ENCODE measurements around the gene HTRA1.

Gene HTRA1

DNA sequence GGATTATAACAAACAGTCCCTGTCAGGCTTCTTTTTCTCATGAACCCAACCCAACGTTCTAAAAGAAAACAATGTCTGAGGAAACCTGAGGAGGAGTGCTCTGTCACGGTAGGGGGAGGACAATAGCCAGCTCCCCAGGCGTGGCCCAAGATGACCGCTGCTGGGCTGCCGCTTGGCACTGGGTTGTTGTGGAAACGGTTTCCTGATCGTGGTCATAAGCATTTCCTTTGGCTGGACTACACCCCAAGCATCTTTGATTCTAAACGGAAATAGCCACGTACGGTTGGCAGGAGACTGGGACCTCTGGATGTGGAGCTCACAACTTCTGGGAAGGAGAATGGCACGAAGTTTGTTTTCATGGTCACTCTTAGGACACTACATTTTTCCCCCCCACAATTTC is 68.8 kb downstream of the HTRA1 start:
- no peaks in the 10 kb centered on the region for H3K4me1 ChIP-seq (ENCODE audit: insufficient read depth, low read length)

DNA sequence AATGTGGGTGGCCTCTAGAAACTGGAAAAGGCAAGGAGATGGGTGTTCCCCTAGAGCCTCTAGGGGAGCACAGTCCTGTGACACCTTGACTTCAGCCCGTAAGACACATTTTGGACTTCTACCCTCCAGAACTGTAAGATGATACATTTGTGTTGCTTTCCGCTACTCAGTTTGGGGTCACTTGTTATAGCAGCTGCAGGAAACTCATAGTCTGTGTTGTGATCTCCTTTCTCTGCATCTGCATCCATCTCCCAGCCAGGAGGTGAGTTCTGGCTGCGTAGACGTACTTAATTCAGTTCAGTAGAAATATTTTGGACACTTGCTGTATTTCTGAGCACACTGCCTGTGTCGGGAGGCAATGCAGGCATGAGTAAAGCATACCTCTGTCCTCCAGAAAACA is 69.9 kb downstream of the HTRA1 start:
- Histone ChIP-seq H3K36me3 (ENCODE audit: insufficient read depth, low read depth, low read length) (no peaks in the 10 kb centered on the region), H3K4me1 (ENCODE audit: insufficient read depth, low read length) (no peaks in the 10 kb centered on the region), H3K4me3 (ENCODE audit: low read length) (no peak overlapping the region), H3K9ac (ENCODE audit: low read depth, low read length) (no peak overlapping the region), H3K9me3 (ENCODE audit: insufficient read depth, low read depth, low read length) (no peaks in the 10 kb centered on the region; the same call in 1 of the 2 replicates), H3K27me3 (ENCODE audit: insufficient read depth, low read length) (no peaks in the 10 kb centered on the region), H3K27ac (ENCODE audit: low read length) (no peak overlapping the region)

More for the DNA sequence above, 68.8 kb downstream of the HTRA1 start:
- no peaks in the 10 kb centered on the region for H3K27me3 ChIP-seq (ENCODE audit: insufficient read depth, low read length)
- H3K36me3 ChIP-seq (ENCODE audit: insufficient read depth, low read depth, low read length), result no peaks in the 10 kb centered on the region
- no peaks in the 10 kb centered on the region; the same call in 1 of the 2 replicates for H3K9me3 ChIP-seq (ENCODE audit: insufficient read depth, low read depth, low read length)
- H3K9ac ChIP-seq (ENCODE audit: low read depth, low read length), result no peak overlapping the region
- no peak overlapping the region for H3K27ac ChIP-seq (ENCODE audit: low read length)
- no peak overlapping the region for H3K4me3 ChIP-seq (ENCODE audit: low read length)

DNA sequence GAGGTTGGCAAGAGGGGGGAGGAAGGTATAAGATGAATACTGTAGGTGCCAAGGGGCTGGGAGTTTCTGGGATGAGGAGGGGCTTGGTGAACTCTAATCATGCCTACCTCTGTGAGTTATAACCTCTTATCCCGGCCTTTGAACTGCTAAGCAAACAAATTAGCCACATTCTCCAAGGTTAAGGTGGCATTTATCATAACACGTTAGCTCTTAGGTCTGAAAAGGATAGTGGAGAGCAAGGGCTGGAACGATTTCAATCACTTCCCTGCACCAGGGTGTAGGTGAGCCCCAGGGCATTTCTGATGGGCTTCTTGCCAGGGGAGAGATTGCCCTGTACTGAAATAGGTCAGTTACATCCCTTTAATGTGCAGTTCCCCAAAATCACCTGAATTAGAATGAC is 70.6 kb downstream of the HTRA1 start:
- Histone ChIP-seq H3K4me3 (ENCODE audit: low read length) (no peak overlapping the region), H3K4me1 (ENCODE audit: insufficient read depth, low read length) (no peaks in the 10 kb centered on the region), H3K9ac (ENCODE audit: low read depth, low read length) (no peak overlapping the region), H3K9me3 (ENCODE audit: insufficient read depth, low read depth, low read length) (no peaks in the 10 kb centered on the region; the same call in 1 of the 2 replicates), H3K36me3 (ENCODE audit: insufficient read depth, low read depth, low read length) (no peaks in the 10 kb centered on the region), H3K27me3 (ENCODE audit: insufficient read depth, low read length) (no peaks in the 10 kb centered on the region), H3K27ac (ENCODE audit: low read length) (no peak overlapping the region)

DNA sequence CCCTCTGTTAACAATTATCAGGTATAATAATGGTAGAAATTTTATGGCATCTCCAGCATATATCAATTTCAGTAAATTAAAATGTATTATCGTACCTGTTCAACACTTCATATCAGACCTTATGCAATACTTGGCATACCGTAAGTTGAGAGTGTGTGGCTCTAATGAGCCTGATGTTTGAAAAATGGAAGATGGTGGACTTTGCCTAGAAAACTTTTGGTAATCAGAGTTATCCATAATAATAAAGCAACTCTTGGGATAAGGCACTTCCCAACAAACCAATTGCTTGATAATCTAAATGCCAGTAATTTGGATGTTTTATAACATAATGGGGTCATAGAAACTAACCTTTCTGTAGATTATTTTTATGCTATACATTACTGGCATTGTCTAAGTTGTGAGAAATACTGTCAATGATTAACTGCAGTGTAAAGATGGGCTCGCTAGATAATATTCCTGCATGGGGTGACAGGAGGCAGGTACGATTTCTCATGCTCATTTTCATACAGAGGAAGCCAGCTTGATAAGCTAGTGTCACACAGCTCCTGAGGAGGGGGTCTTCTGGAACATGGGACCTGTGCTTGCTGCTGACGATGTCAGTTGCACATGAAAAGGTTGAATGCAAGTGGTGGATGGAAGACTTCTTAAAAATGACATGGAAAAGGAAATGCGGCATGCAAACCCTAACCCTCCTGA is 71.4 kb downstream of the HTRA1 start:
- Histone ChIP-seq H3K27me3 (ENCODE audit: insufficient read depth, low read length) (no peaks in the 10 kb centered on the region), H3K9ac (ENCODE audit: low read depth, low read length) (no peak overlapping the region), H3K4me3 (ENCODE audit: low read length) (no peak overlapping the region)

DNA sequence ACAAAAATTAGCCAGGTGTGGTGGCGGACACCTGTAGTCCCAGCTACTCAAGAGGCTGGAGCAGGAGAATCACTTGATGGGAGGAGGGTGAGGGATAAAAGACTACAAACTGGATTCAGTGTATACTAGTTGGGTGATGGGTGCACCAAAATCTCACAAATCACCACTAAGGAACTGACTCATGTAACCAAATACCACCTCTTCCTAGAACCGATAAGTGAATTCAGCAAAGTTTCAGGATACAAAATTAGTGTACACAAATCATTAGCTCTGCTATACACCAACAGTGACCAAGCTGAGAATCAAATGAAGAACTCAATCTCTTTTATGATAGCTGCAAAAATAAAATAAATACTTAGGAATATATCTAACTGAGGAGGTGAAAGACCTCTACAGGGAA is 76.2 kb downstream of the HTRA1 start:
- Histone ChIP-seq H3K9me3 (ENCODE audit: insufficient read depth, low read depth, low read length) (no peaks in the 10 kb centered on the region), H3K27ac (ENCODE audit: low read length) (no peak overlapping the region), H3K4me1 (ENCODE audit: insufficient read depth, low read length) (no peaks in the 10 kb centered on the region), H3K36me3 (ENCODE audit: insufficient read depth, low read depth, low read length) (no peaks in the 10 kb centered on the region), H3K9ac (ENCODE audit: low read depth, low read length) (no peak overlapping the region), H3K4me3 (ENCODE audit: low read length) (no peak overlapping the region), H3K27me3 (ENCODE audit: insufficient read depth, low read length) (no peaks in the 10 kb centered on the region)

More for the DNA sequence above, 71.4 kb downstream of the HTRA1 start:
- Histone ChIP-seq H3K9me3 (ENCODE audit: insufficient read depth, low read depth, low read length) (no peaks in the 10 kb centered on the region; the same call in 1 of the 2 replicates), H3K27ac (ENCODE audit: low read length) (no peak overlapping the region), H3K4me1 (ENCODE audit: insufficient read depth, low read length) (no peaks in the 10 kb centered on the region), H3K36me3 (ENCODE audit: insufficient read depth, low read depth, low read length) (no peaks in the 10 kb centered on the region)

DNA sequence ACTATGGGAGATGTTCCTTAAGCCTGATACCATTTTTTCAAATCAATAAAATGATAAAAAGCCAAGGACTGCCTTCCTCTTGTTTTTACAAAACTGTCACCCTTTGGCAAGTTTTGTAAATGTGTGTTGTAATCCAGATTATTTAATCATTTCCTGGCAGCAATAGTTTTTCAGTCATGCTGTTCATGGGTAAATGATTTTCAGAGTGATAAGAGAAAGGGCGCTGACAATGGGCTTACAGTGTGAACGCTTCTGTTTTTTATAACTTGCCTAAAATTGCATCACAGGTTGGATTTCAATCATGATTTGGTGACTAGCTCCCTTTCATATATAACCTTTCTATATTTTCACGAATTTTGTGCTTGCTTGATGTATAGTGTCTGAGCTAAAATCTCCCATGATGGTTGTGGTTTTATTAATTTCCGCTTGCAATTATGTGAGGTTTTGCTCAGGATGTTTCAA is 80.2 kb downstream of the HTRA1 start:
- H3K9me3 ChIP-seq (ENCODE audit: insufficient read depth, low read depth, low read length), result no peaks in the 10 kb centered on the region
- no peaks in the 10 kb centered on the region for H3K36me3 ChIP-seq (ENCODE audit: insufficient read depth, low read depth, low read length)
- H3K4me1 ChIP-seq (ENCODE audit: insufficient read depth, low read length), result no peaks in the 10 kb centered on the region
- H3K27me3 ChIP-seq (ENCODE audit: insufficient read depth, low read length), result no peaks in the 10 kb centered on the region
- no peak overlapping the region for H3K27ac ChIP-seq (ENCODE audit: low read length)
- H3K9ac ChIP-seq (ENCODE audit: low read depth, low read length), result no peak overlapping the region
- H3K4me3 ChIP-seq (ENCODE audit: low read length), result no peak overlapping the region

DNA sequence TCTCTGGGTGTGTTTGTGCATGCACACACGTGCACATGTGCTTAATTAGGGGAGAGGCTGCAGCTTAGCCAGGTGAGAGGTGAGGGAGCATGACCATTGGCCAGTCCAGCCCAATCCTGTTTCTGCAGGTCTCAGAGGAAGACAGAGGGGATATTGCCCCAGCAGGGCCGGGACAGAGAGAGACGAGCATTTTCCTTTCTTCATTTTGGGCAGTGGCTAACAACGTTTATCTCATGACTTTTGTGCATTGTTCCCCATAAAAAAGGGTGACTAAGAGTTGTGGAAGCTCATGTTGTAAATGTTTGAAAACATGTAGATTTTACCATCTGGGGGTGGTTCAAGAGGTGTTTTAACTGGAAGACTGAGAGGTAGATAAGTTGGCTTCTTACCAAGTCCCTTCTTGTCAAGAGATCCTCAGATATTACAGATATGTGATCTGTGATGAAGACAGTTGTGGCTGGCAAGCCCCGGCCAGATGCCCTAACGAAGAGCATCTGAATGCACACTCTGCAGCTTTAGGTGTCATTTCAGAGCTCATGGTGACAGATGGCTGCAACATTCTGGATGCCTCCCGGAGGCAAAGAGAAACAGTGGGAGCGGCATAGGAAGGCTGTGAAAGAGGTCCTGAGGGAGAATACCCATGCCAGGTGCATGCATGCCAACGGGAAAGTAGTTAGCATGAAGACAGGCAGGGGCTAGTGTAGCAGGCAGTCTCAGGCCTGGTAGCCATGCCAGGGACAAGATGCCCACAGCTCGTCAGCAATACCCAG is 82.5 kb downstream of the HTRA1 start:
- no peaks in the 10 kb centered on the region for H3K4me1 ChIP-seq (ENCODE audit: insufficient read depth, low read length)

DNA sequence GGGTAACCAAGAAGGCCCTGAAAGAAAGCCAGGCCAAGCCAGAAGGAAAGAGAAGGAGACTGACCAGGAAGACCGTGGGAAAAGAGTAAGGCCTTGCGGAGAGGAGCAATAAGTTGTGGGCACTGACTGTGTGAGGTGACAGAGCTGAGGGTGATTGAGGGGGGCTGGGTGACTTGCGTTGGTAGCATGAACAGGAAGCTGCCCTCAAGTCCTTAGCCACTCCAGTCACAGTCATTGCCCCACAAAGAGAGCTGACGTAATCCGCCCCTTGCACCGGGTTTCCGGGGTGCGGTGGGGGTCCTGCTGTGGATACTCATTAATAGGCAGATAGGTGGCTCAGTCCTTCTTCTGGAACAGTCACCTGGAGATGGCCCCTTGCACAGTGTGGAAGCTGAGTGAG is 83.1 kb downstream of the HTRA1 start:
- no peak overlapping the region for H3K4me3 ChIP-seq (ENCODE audit: low read length)
- no peaks in the 10 kb centered on the region for H3K27me3 ChIP-seq (ENCODE audit: insufficient read depth, low read length)
- H3K4me1 ChIP-seq (ENCODE audit: insufficient read depth, low read length), result no peaks in the 10 kb centered on the region
- no peaks in the 10 kb centered on the region for H3K36me3 ChIP-seq (ENCODE audit: insufficient read depth, low read depth, low read length)
- H3K9ac ChIP-seq (ENCODE audit: low read depth, low read length), result no peak overlapping the region
- no peaks in the 10 kb centered on the region for H3K9me3 ChIP-seq (ENCODE audit: insufficient read depth, low read depth, low read length)
- no peak overlapping the region for H3K27ac ChIP-seq (ENCODE audit: low read length)

More for the DNA sequence above, 82.5 kb downstream of the HTRA1 start:
- no peaks in the 10 kb centered on the region for H3K27me3 ChIP-seq (ENCODE audit: insufficient read depth, low read length)
- H3K36me3 ChIP-seq (ENCODE audit: insufficient read depth, low read depth, low read length), result no peaks in the 10 kb centered on the region
- H3K27ac ChIP-seq (ENCODE audit: low read length), result no peak overlapping the region
- H3K9ac ChIP-seq (ENCODE audit: low read depth, low read length), result no peak overlapping the region
- H3K9me3 ChIP-seq (ENCODE audit: insufficient read depth, low read depth, low read length), result no peaks in the 10 kb centered on the region
- H3K4me3 ChIP-seq (ENCODE audit: low read length), result no peak overlapping the region

DNA sequence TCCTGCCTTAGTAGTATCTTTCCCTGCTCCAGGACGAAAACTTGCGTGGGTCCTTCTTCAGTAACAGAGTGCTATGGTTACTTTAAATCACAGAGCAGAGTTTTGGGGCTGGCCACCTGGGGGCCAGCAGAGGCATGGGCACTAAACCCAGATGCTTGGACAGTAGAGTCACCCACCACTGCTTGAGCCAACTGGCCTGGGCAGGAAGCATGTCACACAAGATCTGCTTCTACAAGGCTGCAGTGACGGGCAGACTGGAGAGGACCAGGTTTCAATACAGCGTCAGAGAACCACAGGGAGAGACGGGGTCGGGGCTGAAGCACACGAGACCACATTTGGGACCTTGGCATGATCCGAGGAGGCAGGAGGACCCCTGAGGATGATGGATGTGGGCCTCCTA is 84.9 kb downstream of the HTRA1 start:
- Histone ChIP-seq H3K27ac (ENCODE audit: low read length) (no peak overlapping the region), H3K4me3 (ENCODE audit: low read length) (no peak overlapping the region), H3K36me3 (ENCODE audit: insufficient read depth, low read depth, low read length) (no peaks in the 10 kb centered on the region), H3K27me3 (ENCODE audit: insufficient read depth, low read length) (no peaks in the 10 kb centered on the region; the same call in 1 of the 2 replicates), H3K9ac (ENCODE audit: low read depth, low read length) (no peak overlapping the region), H3K9me3 (ENCODE audit: insufficient read depth, low read depth, low read length) (no peaks in the 10 kb centered on the region), H3K4me1 (ENCODE audit: insufficient read depth, low read length) (no peaks in the 10 kb centered on the region)

DNA sequence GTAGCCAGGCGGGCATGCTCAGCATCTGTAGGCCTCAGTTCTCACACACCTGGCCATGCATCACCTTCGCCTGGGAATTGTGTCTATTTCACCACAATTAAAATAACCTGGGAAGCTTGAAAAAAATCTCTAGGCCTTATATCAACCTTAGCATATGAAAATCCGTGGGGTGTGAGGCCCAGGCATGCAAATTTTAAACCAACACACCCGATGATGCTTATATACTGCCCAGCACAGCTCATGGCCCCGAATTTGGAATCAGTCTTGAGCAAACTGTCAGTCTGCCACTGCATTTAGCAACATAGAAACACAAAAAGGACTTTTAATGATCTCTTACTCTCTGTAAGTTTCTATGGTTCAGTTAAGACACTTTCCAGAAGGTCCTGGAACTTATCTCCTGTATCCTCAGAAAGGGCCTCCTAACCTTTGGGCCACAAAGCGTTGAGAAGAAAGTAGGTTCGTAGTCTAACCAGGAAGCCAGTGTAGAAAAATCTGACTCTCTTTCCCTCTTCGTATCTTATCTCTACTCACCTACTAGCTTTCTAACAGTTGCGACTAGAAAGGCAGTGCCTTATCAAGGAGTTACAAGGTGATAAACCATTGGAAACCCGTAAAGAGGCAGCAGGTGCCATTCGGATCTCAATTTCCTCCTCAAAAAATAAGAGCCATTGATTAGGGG is 87.2 kb downstream of the HTRA1 start:
- H3K27ac ChIP-seq (ENCODE audit: low read length), result no peak overlapping the region
- H3K27me3 ChIP-seq (ENCODE audit: insufficient read depth, low read length), result no peaks in the 10 kb centered on the region; the same call in 1 of the 2 replicates
- no peak overlapping the region for H3K4me3 ChIP-seq (ENCODE audit: low read length)
- H3K9ac ChIP-seq (ENCODE audit: low read depth, low read length), result no peak overlapping the region
- no peaks in the 10 kb centered on the region for H3K36me3 ChIP-seq (ENCODE audit: insufficient read depth, low read depth, low read length)
- H3K9me3 ChIP-seq (ENCODE audit: insufficient read depth, low read depth, low read length), result no peaks in the 10 kb centered on the region
- no peaks in the 10 kb centered on the region for H3K4me1 ChIP-seq (ENCODE audit: insufficient read depth, low read length)

DNA sequence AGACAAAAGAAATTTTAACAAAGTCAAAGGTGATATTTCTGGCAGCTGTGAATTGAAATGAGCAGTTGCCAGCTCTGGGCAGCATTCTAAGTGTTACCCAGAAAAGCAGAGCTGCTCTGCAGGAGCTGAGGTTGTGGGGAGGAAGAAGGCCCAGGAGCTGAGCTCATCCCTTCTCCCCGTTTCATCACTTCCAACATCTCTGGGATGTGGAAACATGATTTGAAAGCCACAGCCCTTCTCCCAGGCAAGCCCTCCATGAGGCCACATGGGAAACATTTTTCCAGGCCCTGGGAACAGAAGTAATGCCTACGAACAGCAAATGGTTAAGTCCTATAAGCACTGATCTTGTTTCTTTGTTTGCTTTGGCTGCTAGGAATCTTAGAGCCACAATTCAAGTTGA is 88.3 kb downstream of the HTRA1 start:
- Histone ChIP-seq H3K9me3 (ENCODE audit: insufficient read depth, low read depth, low read length) (no peaks in the 10 kb centered on the region), H3K9ac (ENCODE audit: low read depth, low read length) (no peak overlapping the region), H3K4me3 (ENCODE audit: low read length) (no peak overlapping the region), H3K27ac (ENCODE audit: low read length) (no peak overlapping the region), H3K4me1 (ENCODE audit: insufficient read depth, low read length) (no peaks in the 10 kb centered on the region), H3K36me3 (ENCODE audit: insufficient read depth, low read depth, low read length) (no peaks in the 10 kb centered on the region), H3K27me3 (ENCODE audit: insufficient read depth, low read length) (no peaks in the 10 kb centered on the region; the same call in 1 of the 2 replicates)

All from iPS-20b (cell line).